SK-N-MC (cell line): ENCODE data around the gene COBL.

Source experiments
- EZH2 ChIP-seq: fragments of 200-600 bp; sonication (generic); IDR thresholded peaks from one replicate; pipeline ENCODE4 v1.6.1; 2017; ENCODE audit warnings: antibody characterized with exemption
- FOXP2 ChIP-seq: optimal IDR thresholded peaks from 2 replicates; pipeline ENCODE3; 2011; ENCODE audit warnings: mild to moderate bottlenecking, moderate library complexity; ENCODE audit not compliant: insufficient read depth; ENCODE audit errors: extremely low read length, control extremely low read depth
- POLR2AphosphoS5 ChIP-seq: IDR thresholded peaks from 2 replicates; pipeline ENCODE4 v1.6.1; 2012; ENCODE audit warnings: mild to moderate bottlenecking, low read depth, low read length, borderline replicate concordance

- TF ChIP-seq FOXP2 (no peak), POLR2AphosphoS5 (no peak), EZH2 (no peak)
These were observed 337.9 kb downstream of the COBL start for GRCh38 chr7:50978633-50979215.
